TTC549 (cell line): ENCODE data around the gene XXYLT1.
"Not testable (repeated sequence)": the region's sequence is repeated elsewhere in the genome, so short reads cannot be mapped to it uniquely, and the experiment has no call there.

Source experiments
- FAIRE-seq: peaks from 2 replicates; lab custom pipeline; 2012; peaks lifted over from hg19 to GRCh38; lab: Jason Lieb, UNC

XXYLT1 gene

DNA sequence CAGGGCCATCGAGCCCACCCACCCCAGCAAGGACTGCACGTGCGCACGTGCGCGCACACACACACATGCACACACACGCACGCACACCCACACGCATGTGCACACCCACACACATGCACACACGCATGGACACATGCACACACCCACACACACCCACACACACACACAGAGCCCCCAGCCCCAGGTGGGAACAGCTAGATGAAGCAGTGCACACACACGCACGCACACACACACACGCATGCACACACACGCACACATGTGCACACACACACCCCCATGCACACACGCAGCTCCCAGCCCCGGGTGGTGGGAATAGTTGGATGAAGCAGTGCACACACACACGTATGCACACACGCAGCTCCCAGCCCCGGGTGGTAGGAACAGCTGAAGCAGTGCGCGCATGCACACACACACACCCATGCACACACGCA is 158.6 kb downstream of the XXYLT1 start:
- no peak for FAIRE-seq

GRCh38 chr3:195111766-195112165 is 159.2 kb downstream of the XXYLT1 start:
- no peak for FAIRE-seq

DNA sequence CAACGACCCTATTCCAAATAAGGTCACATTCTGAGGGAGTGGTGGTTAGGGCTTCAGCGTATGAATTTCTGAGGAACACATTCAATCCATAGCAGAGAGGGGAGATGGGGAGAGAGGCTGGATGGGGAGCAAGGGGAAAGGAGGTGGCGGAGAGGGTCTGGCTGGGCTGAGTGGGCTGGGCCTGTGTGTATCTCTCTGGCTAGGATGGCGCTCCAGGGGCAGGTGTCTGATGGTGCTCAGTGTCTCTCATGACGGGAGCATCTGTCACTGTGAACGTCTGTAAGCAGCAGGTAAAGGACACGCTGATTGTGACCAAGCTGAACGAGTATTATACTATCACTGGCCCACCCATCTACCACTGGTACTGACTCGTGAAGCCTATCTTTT is 159.6 kb downstream of the XXYLT1 start:
- FAIRE-seq: no peak

- no peak for FAIRE-seq
Observed at GRCh38 chr3:195110647-195111318, 160.2 kb downstream of the XXYLT1 start.

DNA sequence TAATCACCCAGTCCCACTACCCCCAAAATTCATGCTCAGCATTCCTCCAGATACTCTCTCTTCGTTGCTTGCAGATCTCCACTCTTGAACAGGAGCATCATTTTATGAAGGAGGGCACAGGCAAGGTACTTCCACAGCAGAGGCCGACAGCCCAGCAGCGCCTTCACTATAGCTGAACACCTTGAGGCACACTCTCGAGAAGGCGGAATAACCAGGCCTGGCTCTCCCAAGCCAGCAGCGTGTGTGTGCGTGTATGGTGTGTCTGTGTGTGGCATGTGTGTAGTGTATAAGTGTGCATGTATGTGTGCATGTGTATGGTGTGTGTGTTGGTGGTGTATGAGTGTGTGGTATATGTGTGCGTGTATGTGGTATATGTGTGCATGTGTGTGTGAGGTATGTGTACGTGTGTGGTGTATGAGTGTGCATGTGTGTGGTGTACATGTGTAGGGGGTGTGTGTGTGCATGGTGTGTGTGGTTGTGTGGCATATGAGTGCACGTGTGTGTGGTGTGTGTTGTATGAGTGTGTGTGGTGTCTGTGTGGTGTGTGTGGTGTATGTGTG is 161.8 kb downstream of the XXYLT1 start:
- FAIRE-seq: no peak

- FAIRE-seq: no peak
Observed at GRCh38 chr3:195107593-195107992, 163.4 kb downstream of the XXYLT1 start.

DNA sequence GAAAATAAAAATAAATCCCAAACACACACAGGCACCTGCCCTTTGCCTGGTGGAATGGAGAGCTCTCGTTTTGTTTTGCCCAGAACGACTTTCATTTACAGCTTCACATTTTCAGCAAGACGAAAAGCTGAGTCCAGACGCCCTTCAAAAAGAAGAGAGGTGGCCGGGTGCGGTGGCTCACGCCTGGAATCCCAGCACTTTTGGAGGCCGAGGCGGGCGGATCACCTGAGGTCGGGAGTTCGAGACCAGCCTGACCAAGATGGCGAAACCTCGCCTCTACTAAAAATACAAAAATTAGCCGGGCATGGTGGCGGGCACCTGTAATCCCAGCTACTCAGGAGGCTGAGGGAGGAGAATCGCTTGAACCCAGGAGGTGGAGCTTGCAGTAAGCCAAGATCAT is 163.9 kb downstream of the XXYLT1 start:
- not testable (repeated sequence) for FAIRE-seq

- FAIRE-seq: no peak
Observed at GRCh38 chr3:195106418-195106906, 164.5 kb downstream of the XXYLT1 start.

GRCh38 chr3:195105841-195106417 is 165.0 kb downstream of the XXYLT1 start:
- no peak for FAIRE-seq

- FAIRE-seq: no peak
Observed at GRCh38 chr3:195105389-195105788, 165.6 kb downstream of the XXYLT1 start.

- FAIRE-seq: no peak
Observed at GRCh38 chr3:195104340-195104739, 166.6 kb downstream of the XXYLT1 start.

- no peak for FAIRE-seq
Observed at GRCh38 chr3:195103623-195104022, 167.3 kb downstream of the XXYLT1 start.

DNA sequence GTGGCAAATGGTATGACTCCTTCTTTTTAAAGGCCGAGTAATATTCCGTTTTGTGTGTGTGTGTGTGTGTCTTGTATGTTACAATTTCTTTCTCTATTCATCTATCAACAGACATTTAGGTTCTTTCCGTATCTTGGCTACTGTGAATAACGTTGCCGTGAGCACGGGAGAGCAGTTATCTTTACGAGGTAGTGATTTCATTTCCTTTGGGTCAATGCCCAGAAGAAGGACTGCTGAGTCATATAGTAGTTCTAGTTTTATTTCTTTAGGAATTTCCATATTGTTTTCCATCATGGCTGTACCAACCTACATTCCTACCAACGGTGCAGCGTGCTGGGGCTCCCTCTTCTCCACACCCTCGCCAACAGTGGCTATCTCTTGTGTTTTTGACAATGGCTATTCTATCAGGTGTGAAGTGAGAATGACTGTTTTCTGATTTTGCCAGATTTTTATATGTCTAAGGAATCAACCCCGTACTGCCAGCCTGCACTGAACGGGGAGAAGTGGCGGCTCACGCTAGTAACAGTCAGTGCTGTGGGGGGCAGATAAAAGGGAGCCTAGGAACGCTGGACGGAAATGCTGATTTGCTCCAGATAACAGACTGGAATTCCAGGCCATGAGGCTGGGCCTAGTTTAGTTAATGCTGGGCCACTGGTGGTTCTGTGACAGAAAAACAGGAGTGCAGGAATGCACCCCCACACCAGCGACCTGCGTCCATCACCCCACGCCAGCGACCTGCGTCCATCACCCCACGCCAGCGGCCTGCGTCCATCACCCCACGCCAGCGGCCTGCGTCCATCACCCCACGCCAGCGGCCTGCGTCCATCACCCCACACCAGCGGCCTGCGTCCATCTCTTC is 168.1 kb downstream of the XXYLT1 start:
- no peak for FAIRE-seq

GRCh38 chr3:195101927-195102608 is 168.9 kb downstream of the XXYLT1 start:
- no peak for FAIRE-seq

- no peak for FAIRE-seq
Observed at GRCh38 chr3:195101001-195101583, 169.9 kb downstream of the XXYLT1 start.

GRCh38 chr3:195099951-195100785 is 170.8 kb downstream of the XXYLT1 start:
- no peak for FAIRE-seq

- FAIRE-seq: no peak
Observed at GRCh38 chr3:195098741-195099525, 172.0 kb downstream of the XXYLT1 start.

- FAIRE-seq: no peak
Observed at GRCh38 chr3:195097331-195098255, 173.4 kb downstream of the XXYLT1 start.
